Activated CD4-positive, alpha-beta T cell treated with anti-CD3 and anti-CD28 coated beads, Interleukin-10, Interleukin-2, amounts not matched to agents 100 ng/mL and 50 ng/mL, durations not matched to agents 16 hours and 8 hours (primary cell): ENCODE measurements around the gene PLCG1.

Experiments
- DNase-seq: peaks from one replicate; pipeline ENCODE4 v3.0.0-alpha.2; 2020

Gene PLCG1

DNA sequence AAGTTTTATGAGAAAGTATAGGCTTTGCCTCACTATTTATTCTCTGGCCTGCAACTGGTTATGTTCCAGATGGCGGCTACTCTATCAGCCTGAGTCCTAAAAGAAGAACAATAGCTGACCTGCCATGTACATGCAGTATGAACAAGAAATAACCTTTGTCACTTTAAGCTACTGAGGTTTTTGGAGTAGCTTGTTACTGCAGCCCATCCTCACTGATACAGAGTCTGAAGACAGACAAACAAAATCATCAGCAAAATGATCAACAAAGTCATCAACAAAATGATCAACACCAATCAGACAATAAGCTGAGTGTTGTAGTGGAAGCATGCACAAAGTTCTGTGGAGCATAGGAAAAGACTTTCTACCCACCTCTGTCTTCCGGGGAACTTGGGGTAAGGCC is 82.5 kb downstream of the PLCG1 start:
- DNase-seq: no peak

DNA sequence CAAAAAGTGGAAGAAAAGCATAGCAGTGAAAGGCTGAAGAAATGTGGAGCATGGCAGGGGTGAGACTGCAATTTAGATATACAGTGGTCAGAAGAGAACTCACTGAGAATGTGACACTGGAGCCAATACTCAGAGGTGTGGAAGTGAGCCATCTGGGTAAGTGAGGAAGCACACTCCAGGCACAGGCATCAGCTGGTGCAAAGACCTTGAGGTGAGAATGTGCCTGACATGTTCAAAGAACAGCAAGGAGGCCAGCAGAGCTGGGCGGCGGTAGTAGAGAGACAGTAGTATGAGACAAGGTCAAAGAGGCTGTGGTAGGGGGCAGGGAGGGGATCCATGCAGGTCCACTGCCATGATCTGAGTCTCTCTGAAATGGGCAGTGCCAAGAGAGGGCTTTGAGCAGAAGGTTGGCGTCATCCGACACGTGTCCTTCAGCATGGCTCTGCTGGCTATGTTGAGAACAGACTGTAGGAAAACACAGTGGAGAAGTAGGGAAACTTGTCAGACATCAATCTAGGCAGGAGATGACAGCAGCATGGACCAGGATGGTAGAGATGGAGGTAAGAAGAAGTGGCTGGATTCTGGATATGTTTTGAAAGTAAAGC is 84.4 kb downstream of the PLCG1 start:
- DNase-seq: no peak

DNA sequence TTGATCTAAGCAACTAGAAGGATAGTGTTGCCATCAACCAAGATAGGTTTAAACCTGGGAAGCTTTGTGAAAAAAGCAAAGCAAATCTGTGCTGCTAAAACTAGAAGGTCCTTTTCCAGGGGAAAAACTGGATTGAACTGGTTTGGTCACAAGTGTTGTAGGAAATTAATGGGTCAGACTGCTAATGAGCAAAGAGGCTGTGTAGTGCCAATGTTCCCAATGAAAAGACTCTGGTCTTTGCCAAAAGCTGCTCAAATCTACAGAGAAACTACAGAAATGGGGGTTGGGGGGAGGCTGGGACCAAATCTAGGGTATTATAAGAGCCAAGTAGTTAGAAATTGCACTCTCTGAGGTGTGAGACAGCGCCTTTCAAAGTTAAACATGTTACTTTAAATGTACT is 85.0 kb downstream of the PLCG1 start:
- DNase-seq: no peak

DNA sequence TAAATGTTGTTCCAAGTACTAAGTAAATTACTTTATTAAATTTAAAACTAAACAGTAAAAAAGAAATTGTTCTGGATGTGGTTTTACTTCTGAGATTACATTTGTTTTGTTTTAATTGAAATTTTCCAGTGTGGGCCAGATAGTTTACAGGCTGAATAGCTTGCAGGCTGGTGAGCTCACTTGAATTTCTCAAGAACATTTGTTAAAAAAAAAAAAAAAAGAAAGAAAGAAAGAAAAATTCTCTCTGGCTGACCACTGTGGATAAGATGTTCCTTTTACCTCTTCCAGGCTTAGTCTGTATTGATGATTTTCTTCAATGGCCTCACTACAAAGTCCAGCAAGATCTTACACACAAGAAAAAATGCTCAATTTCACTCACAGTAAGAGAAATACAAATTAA is 85.4 kb downstream of the PLCG1 start:
- DNase-seq: no peak

DNA sequence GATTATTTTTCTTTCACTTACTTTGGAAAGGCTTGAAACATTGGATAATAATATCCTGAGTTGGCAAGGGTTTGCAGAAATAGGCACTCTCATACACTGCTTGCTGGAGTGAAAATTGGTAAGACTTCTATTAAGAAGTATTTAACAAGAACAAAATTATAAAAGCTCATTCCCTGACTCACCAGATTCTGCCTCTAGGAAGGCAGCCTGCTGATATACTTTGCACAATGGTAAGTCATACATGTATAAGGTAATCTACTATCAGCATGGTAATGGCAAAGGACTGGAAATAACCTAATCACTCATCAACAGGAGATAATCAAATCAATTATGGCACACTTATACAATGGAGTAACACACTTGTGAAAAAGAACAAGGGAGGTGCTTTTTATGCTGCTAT is 85.8 kb downstream of the PLCG1 start:
- DNase-seq: no peak

DNA sequence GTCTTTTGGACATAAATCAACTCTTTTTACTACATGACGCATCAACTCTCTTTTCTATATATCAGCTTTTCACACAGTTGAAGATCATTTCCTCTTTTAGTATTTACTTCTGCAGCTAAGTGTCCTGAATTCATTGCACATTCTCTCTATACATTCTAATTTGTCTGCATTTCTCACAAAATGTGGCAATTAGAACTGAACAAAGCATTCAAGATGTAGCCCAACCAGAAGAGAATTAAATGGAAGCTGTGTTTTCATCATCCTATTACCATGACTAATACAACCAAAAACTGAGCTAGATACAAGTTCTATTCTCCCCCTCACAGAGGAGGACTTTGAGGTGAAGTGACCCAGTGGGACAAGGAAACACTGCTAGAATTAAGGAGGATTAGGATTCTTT is 86.9 kb downstream of the PLCG1 start:
- DNase-seq: no peak

DNA sequence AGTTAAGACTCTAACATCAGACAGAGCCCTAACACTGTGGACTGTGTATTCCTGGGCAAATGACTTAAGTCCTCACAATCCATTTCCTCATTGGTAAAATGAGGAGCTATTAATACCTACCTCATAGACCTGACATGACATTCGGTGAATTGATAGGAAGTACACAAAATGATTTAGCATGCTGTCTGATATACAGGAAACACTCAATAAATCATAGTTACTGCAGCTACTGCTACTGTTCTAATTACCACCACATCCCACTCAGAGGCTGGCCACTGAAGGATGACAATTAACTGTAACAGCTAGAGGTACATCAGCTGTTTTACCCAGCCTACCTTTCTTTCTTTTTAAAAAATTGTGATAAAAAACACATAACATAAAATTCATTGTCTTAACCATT is 87.7 kb downstream of the PLCG1 start:
- no peak for DNase-seq

DNA sequence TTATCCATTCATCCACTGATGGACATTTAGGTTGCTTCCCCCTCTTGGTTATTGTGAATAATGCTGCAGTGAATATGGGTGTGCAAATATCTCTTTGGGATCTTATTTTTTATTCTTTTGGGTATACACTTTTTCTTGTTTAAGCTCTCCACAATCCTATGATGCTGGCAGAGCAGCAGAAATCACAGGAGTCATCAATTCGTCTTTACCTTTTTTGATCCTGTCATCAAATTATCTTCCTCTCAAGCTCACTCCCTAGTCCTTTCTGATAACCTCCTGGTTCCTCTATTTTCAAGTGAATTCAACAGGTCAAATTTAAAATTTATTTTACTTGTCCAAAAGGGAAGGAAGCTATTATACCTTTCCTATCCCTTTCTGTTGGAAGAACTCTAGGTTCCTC is 89.1 kb downstream of the PLCG1 start:
- DNase-seq: no peak
